HL-60 (cell line): Measurements from ENCODE around the gene EEF2KMT.

ENCODE experiments used
- GABPA ChIP-seq: IDR thresholded peaks from 2 replicates; pipeline ENCODE4 v1.6.1; 2012; ENCODE audit warnings: low read depth
- POLR2AphosphoS5 ChIP-seq: IDR thresholded peaks from 2 replicates; pipeline ENCODE4 v1.6.1; 2012; ENCODE audit warnings: low read depth
- SPI1 ChIP-seq: IDR thresholded peaks from 2 replicates; pipeline ENCODE4 v1.6.1; 2012; ENCODE audit warnings: low read depth, mild to moderate bottlenecking, borderline replicate concordance
- TF ChIP-seq, protein P1 (sequence below): IDR thresholded peaks from 2 replicates; pipeline ENCODE4 v1.6.1; 2012; ENCODE audit warnings: low read depth; ENCODE audit not compliant: insufficient replicate concordance
- TF ChIP-seq, protein P2 (sequence below): IDR thresholded peaks from one replicate; pipeline ENCODE4 v1.5.1; 2011; ENCODE audit warnings: low read length, control low read depth, inconsistent platforms; ENCODE audit not compliant: insufficient read depth

DNA sequence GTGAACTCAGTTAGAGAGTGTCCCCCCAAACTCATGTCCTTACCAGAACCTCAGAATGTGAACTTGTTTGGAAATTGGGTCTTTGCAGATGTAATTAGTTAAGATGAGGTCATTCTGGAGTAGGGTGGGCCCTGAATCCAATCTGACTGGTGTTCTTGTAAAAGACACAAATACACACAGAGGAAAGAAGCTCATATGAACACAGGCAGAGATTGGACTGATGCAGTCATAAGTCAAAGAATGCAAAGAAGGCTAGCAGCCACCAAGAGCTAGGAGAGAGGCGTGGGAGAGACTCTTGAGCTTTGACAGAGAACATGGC lies 61.7 kb downstream of the EEF2KMT start:
- TF ChIP-seq, protein P1, sequence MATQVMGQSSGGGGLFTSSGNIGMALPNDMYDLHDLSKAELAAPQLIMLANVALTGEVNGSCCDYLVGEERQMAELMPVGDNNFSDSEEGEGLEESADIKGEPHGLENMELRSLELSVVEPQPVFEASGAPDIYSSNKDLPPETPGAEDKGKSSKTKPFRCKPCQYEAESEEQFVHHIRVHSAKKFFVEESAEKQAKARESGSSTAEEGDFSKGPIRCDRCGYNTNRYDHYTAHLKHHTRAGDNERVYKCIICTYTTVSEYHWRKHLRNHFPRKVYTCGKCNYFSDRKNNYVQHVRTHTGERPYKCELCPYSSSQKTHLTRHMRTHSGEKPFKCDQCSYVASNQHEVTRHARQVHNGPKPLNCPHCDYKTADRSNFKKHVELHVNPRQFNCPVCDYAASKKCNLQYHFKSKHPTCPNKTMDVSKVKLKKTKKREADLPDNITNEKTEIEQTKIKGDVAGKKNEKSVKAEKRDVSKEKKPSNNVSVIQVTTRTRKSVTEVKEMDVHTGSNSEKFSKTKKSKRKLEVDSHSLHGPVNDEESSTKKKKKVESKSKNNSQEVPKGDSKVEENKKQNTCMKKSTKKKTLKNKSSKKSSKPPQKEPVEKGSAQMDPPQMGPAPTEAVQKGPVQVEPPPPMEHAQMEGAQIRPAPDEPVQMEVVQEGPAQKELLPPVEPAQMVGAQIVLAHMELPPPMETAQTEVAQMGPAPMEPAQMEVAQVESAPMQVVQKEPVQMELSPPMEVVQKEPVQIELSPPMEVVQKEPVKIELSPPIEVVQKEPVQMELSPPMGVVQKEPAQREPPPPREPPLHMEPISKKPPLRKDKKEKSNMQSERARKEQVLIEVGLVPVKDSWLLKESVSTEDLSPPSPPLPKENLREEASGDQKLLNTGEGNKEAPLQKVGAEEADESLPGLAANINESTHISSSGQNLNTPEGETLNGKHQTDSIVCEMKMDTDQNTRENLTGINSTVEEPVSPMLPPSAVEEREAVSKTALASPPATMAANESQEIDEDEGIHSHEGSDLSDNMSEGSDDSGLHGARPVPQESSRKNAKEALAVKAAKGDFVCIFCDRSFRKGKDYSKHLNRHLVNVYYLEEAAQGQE = no peak
- TF ChIP-seq POLR2AphosphoS5 (no peak), GABPA (no peak), SPI1 (no peak)
- TF ChIP-seq, protein P2, sequence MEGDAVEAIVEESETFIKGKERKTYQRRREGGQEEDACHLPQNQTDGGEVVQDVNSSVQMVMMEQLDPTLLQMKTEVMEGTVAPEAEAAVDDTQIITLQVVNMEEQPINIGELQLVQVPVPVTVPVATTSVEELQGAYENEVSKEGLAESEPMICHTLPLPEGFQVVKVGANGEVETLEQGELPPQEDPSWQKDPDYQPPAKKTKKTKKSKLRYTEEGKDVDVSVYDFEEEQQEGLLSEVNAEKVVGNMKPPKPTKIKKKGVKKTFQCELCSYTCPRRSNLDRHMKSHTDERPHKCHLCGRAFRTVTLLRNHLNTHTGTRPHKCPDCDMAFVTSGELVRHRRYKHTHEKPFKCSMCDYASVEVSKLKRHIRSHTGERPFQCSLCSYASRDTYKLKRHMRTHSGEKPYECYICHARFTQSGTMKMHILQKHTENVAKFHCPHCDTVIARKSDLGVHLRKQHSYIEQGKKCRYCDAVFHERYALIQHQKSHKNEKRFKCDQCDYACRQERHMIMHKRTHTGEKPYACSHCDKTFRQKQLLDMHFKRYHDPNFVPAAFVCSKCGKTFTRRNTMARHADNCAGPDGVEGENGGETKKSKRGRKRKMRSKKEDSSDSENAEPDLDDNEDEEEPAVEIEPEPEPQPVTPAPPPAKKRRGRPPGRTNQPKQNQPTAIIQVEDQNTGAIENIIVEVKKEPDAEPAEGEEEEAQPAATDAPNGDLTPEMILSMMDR = no peak
